Activated naive CD4-positive, alpha-beta T cell treated with anti-CD3 and anti-CD28 coated beads for 36 hours (primary cell): ENCODE results near the gene KIF2C. TPM values are rescaled to one million over a fixed set of nuclear protein-coding genes. Genes with fewer than 3 reads are reported as not detected.
"Not testable (repeated sequence)": the region's sequence is repeated elsewhere in the genome, so short reads cannot be mapped to it uniquely, and the experiment has no call there.

ENCODE experiments used
- CTCF ChIA-PET: fragments of 350-600 bp; sonication (Branson Sonifier 250); formaldehyde crosslinking; loops from one replicate; lab custom pipeline; 2021; ENCODE audit warnings: antibody characterized with exemption; lab: Charles Lee
- DNase-seq: peaks from one replicate; pipeline ENCODE4 v3.0.0-alpha.2; 2020
- H3K27ac Mint-ChIP-seq: one replicate; pipeline ENCODE4 v1.8.0; 2021; ENCODE audit warnings: mild to moderate bottlenecking, mixed read lengths
- H3K27me3 Mint-ChIP-seq: one replicate; pipeline ENCODE4 v1.8.0; 2021; ENCODE audit warnings: low read depth, mixed read lengths
- H3K36me3 Mint-ChIP-seq: one replicate; pipeline ENCODE4 v1.8.0; 2021; ENCODE audit warnings: low read depth, mixed read lengths
- H3K4me1 Mint-ChIP-seq: one replicate; pipeline ENCODE4 v1.8.0; 2021; ENCODE audit warnings: low read depth, mixed read lengths
- H3K4me3 Mint-ChIP-seq: one replicate; pipeline ENCODE4 v1.8.0; 2021; ENCODE audit warnings: mild to moderate bottlenecking, moderate library complexity, mixed read lengths
- H3K9me3 Mint-ChIP-seq: one replicate; pipeline ENCODE4 v1.8.0; 2021; ENCODE audit warnings: mixed read lengths
- intact Hi-C: fragments of 100-400 bp; cut with micrococcal nuclease; formaldehyde crosslinking; loops from one replicate; pipeline ENCODE4 v1.15.1; 2023
- total RNA-seq, 2 experiments: library from RNA; stranded (reverse); gene quantifications; one replicate each; pipeline ENCODE4 v1.2.3, GENCODE V29; 2021

Gene KIF2C
- total RNA-seq, 2 experiments from 2014 or later = 147 to 154 TPM

- CTCF ChIA-PET = interaction anchor here (1.0 to 2.1 kb wide), 5 partner anchors 9 to 96 kb away, joined by 3 to 22 read pairs (median 4); partner anchors contain the start of genes ARMH1, RNU5D-1 and TMEM53
- H3K9me3 Mint-ChIP-seq = no peaks in the 10 kb centered on the region
- no peaks in the 10 kb centered on the region for H3K27me3 Mint-ChIP-seq
- DNase-seq = peak; percentile 90
- peaks cover 11% of the 10 kb centered on the region for H3K36me3 Mint-ChIP-seq
- intact Hi-C loops = loop anchor here (1.0 to 5.0 kb wide), 8 partner anchors 9 to 965 kb away; partner anchors contain the start of genes GPBP1L1, KIF2C and NASP
- peaks cover 83% of the 10 kb centered on the region for H3K4me1 Mint-ChIP-seq
- peak overlapping the region; percentile 98 for H3K27ac Mint-ChIP-seq
- peak overlapping the region; percentile 66 for H3K4me3 Mint-ChIP-seq
Observed at GRCh38 chr1:44721485-44722361, 17.9 kb upstream of the KIF2C start.

- Mint-ChIP-seq H3K4me1 (peaks cover 81% of the 10 kb centered on the region), H3K27me3 (no peaks in the 10 kb centered on the region), H3K4me3 (peak overlapping the region; percentile 80), H3K9me3 (no peaks in the 10 kb centered on the region), H3K27ac (peak overlapping the region; percentile 98), H3K36me3 (peaks cover 11% of the 10 kb centered on the region)
- peak; percentile 70 for DNase-seq
- intact Hi-C loops = loop anchor here (2.0 to 5.0 kb wide), 2 partner anchors 859 to 964 kb away; partner anchors contain the start of genes GPBP1L1 and NASP
- CTCF ChIA-PET = interaction anchor here (0.6 to 2.1 kb wide), 3 partner anchors 13 to 62 kb away, joined by 3 to 5 read pairs (median 4); no protein-coding TSS in a partner anchor
Observed at GRCh38 chr1:44723064-44723463, 16.6 kb upstream of the KIF2C start.

GRCh38 chr1:44723496-44724295 lies 15.9 kb upstream of the KIF2C start:
- H3K4me1 Mint-ChIP-seq = peaks cover 78% of the 10 kb centered on the region
- CTCF ChIA-PET = interaction anchor here (0.6 to 2.1 kb wide), 5 partner anchors 8 to 295 kb away, joined by 3 to 5 read pairs (median 4); no protein-coding TSS in a partner anchor
- intact Hi-C loops = loop anchor here (2.0 to 5.0 kb wide), 2 partner anchors 859 to 963 kb away; partner anchors contain the start of genes GPBP1L1 and NASP

GRCh38 chr1:44724296-44724954 lies 15.2 kb upstream of the KIF2C start:
- H3K9me3 Mint-ChIP-seq = no peaks in the 10 kb centered on the region
- CTCF ChIA-PET = interaction anchor here (1.3 to 2.0 kb wide), 3 partner anchors 9 to 294 kb away, joined by 3 to 5 read pairs (median 5); no protein-coding TSS in a partner anchor
- peaks cover 11% of the 10 kb centered on the region for H3K36me3 Mint-ChIP-seq
- peak overlapping the region; percentile 80 for H3K4me3 Mint-ChIP-seq
- H3K27ac Mint-ChIP-seq = peak overlapping the region; percentile 98
- intact Hi-C loops = loop anchor here (5.0 kb wide), 1 partner anchor 858 kb away; the partner anchor contains the start of gene NASP
- no peak for DNase-seq
- peaks cover 75% of the 10 kb centered on the region for H3K4me1 Mint-ChIP-seq
- no peaks in the 10 kb centered on the region for H3K27me3 Mint-ChIP-seq

More at GRCh38 chr1:44723496-44724295, 15.9 kb upstream of the KIF2C start:
- Mint-ChIP-seq H3K9me3 (no peaks in the 10 kb centered on the region), H3K4me3 (peak overlapping the region; percentile 80), H3K36me3 (peaks cover 11% of the 10 kb centered on the region), H3K27ac (peak overlapping the region; percentile 98), H3K27me3 (no peaks in the 10 kb centered on the region)
- peak; percentile 77 for DNase-seq

- H3K27me3 Mint-ChIP-seq = no peaks in the 10 kb centered on the region
- H3K27ac Mint-ChIP-seq = peak overlapping the region; percentile 87
- DNase-seq = no peak
- H3K36me3 Mint-ChIP-seq = peaks cover 11% of the 10 kb centered on the region
- CTCF ChIA-PET = interaction anchor here (0.7 to 2.0 kb wide), 3 partner anchors 9 to 152 kb away, joined by 4 to 5 read pairs (median 5); no protein-coding TSS in a partner anchor
- intact Hi-C loops = loop anchor here (5.0 kb wide), 1 partner anchor 857 kb away; the partner anchor contains the start of gene NASP
- peak overlapping the region; percentile 75 for H3K4me3 Mint-ChIP-seq
- H3K4me1 Mint-ChIP-seq = peaks cover 70% of the 10 kb centered on the region
- H3K9me3 Mint-ChIP-seq = no peaks in the 10 kb centered on the region
Observed at GRCh38 chr1:44724955-44725698, 14.5 kb upstream of the KIF2C start.

- Mint-ChIP-seq H3K4me3 (peak within 1 kb of the TSS; percentile 57), H3K4me1 (peaks cover 46% of the 10 kb centered on the region), H3K27ac (peak within 1 kb of the TSS; percentile 99), H3K36me3 (peaks cover 3% of the 10 kb centered on the region), H3K9me3 (no peaks in the 10 kb centered on the region), H3K27me3 (peaks cover 3% of the 10 kb centered on the region)
- intact Hi-C loops = loop anchor here (1.0 to 2.0 kb wide), 15 partner anchors 8 to 956 kb away; partner anchors contain the start of genes ARMH1, DYNLT4, EIF2B3 and GPBP1L1
- CTCF ChIA-PET = interaction anchor here (0.6 to 8.1 kb wide), 25 partner anchors 9 to 256 kb away, joined by 3 to 64 read pairs (median 5); partner anchors contain the start of genes BTBD19, EIF2B3, PLK3 and RPS8
- peak; percentile 99 for DNase-seq
Observed at GRCh38 chr1:44730741-44731512, 8.7 kb upstream of the KIF2C start, which contains the start of gene RNU5D-1. RNU5D-1 (minus strand) TSS chr1:44731170.

- intact Hi-C loops = no loop called here
- H3K9me3 Mint-ChIP-seq = no peaks in the 10 kb centered on the region
Observed at GRCh38 chr1:44733365-44733764, 6.3 kb upstream of the KIF2C start.

GRCh38 chr1:44733784-44734183 lies 5.9 kb upstream of the KIF2C start:
- CTCF ChIA-PET = interaction anchor here (0.9 to 8.1 kb wide), 2 partner anchors 17 to 27 kb away, joined by 3 to 64 read pairs; no protein-coding TSS in a partner anchor
- Mint-ChIP-seq H3K27me3 (peaks cover 3% of the 10 kb centered on the region), H3K27ac (no peak overlapping the region), H3K9me3 (no peaks in the 10 kb centered on the region), H3K4me3 (no peak overlapping the region), H3K4me1 (peaks cover 27% of the 10 kb centered on the region), H3K36me3 (peaks cover 3% of the 10 kb centered on the region)
- DNase-seq = no peak
- intact Hi-C loops = no loop called here

More at GRCh38 chr1:44733365-44733764, 6.3 kb upstream of the KIF2C start:
- H3K27ac Mint-ChIP-seq = no peak overlapping the region
- CTCF ChIA-PET = interaction anchor here (0.5 to 8.1 kb wide), 4 partner anchors 17 to 335 kb away, joined by 5 to 64 read pairs (median 13); partner anchors contain the start of gene RPS8
- peaks cover 3% of the 10 kb centered on the region for H3K36me3 Mint-ChIP-seq
- H3K4me3 Mint-ChIP-seq = no peak overlapping the region
- peaks cover 28% of the 10 kb centered on the region for H3K4me1 Mint-ChIP-seq
- no peak for DNase-seq
- H3K27me3 Mint-ChIP-seq = peaks cover 3% of the 10 kb centered on the region

- Mint-ChIP-seq H3K27ac (no peak overlapping the region), H3K36me3 (peaks cover 14% of the 10 kb centered on the region)
- no peak for DNase-seq
Observed at GRCh38 chr1:44735992-44736391, 3.6 kb upstream of the KIF2C start.

GRCh38 chr1:44738953-44739306 lies 707 bp upstream of the KIF2C start:
- intact Hi-C loops = loop anchor here (1.0 to 2.0 kb wide), 6 partner anchors 8 to 247 kb away; partner anchors contain the start of genes ARMH1, DYNLT4, EIF2B3 and RNU5D-1
- DNase-seq, H3K9me3 Mint-ChIP-seq, CTCF ChIA-PET, H3K27me3 Mint-ChIP-seq: not testable (repeated sequence)
- H3K4me3 Mint-ChIP-seq = peak overlapping the region; percentile 99
- peaks cover 16% of the 10 kb centered on the region for H3K4me1 Mint-ChIP-seq
- peaks cover 29% of the 10 kb centered on the region for H3K36me3 Mint-ChIP-seq
- peak overlapping the region; percentile 97 for H3K27ac Mint-ChIP-seq

More at GRCh38 chr1:44735992-44736391, 3.6 kb upstream of the KIF2C start:
- no peaks in the 10 kb centered on the region for H3K9me3 Mint-ChIP-seq
- CTCF ChIA-PET = interaction anchor here (0.7 to 1.0 kb wide), 2 partner anchors 12 kb away, joined by 3 read pairs; no protein-coding TSS in a partner anchor
- intact Hi-C loops = no loop called here
- no peaks in the 10 kb centered on the region for H3K27me3 Mint-ChIP-seq
- peaks cover 22% of the 10 kb centered on the region for H3K4me1 Mint-ChIP-seq
- no peak overlapping the region for H3K4me3 Mint-ChIP-seq
